Suprapubic skin (tissue), 3 donors: ENCODE measurements around the gene HBG2.

Experiments
- CTCF ChIP-seq, 2 donors: fragments of 200-600 bp in 1 of 2; fragments of 450-650 bp in 1 of 2; sonication (generic) in 1 of 2; IDR thresholded peaks; one replicate each; pipeline ENCODE4 v1.5.1; 2016 to 2019; ENCODE audit warnings: antibody characterized with exemption in 2 of 2, mild to moderate bottlenecking in 1 of 2, moderate library complexity in 1 of 2
- POLR2A ChIP-seq, 2 donors: fragments of 450-650 bp; IDR thresholded peaks; one replicate each; pipeline ENCODE4 v1.6.1; 2017; ENCODE audit warnings: antibody characterized with exemption in 2 of 2, mild to moderate bottlenecking in 2 of 2, moderate library complexity in 2 of 2

GRCh38 chr11:5232176-5232575 lies 22.4 kb downstream of the HBG2 start:
- TF ChIP-seq CTCF (IDR thresholded peaks at IDR 0.05): no peak
- no peak for TF ChIP-seq POLR2A (IDR thresholded peaks at IDR 0.05)
